GM21529 (cell line): Measurements from ENCODE around the gene PLBD1.

Experiments
- ATAC-seq: cut with Tn5 transposase; IDR thresholded peaks from one replicate; pipeline ENCODE4 v1.9.1; 2021; ENCODE audit not compliant: unreplicated experiment

The PLBD1 gene

DNA sequence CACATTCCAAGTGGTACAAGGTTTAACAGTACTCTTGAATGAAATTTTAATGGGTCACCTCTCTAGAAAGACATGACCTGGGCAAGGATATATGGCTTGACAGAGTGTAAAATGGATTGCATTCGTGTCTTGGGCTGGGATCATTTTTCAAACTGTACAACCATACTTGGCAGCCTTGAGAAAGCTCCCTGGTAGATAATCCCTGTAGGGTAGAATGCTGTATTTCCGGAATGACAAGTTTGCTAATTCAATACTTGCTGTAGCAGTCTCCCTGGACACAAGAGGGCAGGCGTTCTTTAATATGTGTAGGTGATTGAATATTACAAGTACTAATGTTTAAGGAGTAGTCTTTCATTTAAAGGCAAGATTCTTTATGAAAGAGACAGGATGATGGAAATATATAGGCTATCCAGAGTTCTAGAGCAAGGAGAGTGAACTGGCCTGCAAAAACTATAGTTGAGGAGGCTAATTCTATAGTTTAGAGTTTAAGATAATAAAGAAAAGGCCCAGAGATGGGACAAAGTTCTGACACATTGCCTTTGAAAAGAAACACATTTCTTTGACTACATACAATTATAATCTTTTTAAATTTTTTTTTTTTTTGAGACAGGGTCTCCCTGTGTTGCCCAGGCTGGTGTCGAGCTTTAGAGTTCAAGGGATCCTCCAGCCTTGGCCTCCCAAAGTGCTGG lies 53.4 kb downstream of the PLBD1 start:
- ATAC-seq: no peak

DNA sequence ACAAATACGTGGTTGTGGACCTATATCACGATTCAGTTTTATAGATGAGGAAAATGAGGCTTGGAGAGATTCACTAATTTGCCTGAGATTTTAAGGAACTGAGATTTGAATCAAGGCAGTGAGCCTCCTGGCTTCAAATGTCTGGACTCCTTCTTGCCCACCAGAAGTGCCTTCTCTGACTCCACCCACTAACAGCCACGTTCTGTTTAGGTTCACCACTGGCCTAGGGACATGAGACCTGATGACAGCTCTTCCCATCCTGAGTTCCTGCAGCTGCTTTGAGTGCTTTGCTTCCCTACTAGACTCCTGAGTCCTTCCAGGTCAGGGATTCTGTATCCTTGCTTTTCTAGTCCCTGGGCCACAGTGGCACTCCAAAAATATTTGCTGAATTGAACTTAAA lies 57.1 kb downstream of the PLBD1 start:
- no peak for ATAC-seq

DNA sequence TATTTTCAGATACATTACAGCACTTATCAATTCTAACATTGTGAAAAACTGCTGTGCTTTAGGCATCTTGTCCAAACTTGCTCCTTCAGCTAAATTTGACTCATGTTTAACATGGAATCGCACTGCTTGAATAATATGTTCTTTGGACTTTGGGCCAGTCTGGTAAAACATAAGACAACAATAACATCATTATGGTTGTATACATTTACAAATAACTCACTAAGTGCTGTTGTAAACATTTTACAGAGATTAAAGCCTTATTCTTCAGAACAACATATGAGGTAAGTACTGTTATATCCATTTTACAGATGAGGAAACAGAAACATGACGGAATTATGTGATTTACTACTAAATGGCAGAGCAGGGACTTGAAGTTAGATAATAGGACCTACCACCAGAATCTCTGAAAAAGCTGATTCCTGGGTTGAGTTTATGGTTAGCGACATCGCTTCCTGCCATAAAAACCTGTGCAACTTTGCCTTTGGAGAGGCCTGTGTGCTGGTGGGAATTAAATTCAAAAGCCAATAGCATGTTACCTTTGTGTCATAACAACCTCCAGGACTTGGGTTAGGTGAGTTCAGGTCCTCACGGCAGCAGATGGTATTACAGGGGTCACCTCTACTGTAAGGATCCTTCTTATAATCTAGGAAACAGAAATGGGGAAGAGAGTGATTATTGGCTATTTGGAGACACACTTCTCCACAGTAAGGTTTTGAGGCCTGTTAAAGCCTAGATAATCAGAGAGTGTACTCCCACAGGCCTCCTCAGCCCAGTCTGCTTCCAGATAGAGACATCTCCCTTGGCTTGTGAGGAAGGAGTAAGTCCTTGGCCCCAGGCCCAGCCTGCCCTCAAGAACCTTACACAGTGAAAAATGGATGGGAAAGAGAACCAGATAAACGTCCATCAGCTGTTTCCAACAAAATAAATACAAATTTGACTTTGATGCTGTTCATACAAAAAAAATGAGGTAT lies 61.8 kb downstream of the PLBD1 start:
- no peak for ATAC-seq

DNA sequence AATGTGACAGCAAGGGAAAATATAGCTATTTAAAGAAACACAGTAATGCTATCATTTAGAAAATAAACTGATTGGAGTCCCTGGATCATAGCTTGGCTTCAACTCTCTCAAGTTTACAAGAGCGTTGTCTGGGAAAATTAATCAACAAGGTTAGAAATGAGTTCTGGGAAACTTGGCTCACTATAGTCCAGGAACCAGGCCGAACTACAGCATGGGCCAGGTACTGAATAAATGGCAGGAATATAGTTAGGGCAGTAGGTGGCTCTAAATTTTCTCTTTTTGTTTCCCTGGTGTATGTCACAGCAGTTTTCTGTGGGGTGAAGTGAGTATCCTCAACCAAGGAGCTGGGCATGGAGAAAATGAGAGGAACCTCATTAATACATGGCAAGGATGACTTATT lies 72.4 kb downstream of the PLBD1 start:
- ATAC-seq: no peak

DNA sequence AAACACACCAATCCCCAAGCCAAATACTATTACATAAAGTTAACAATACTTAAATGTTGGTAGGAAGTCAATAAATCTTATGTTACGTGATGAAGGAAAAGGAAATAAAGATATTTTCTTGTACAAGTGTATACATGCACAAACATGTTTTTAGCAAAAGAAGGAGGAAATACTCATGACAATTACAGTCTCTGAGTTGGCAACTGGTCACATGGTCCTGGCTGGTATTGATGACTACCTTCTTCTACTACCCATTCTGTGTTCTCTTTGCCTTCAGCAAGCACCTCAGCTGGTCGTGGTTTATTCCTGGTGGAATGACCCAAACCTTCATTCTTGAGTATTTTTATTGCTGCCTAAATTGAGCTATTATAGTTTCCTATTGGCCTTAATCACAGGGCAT lies 84.8 kb downstream of the PLBD1 start:
- no peak for ATAC-seq

DNA sequence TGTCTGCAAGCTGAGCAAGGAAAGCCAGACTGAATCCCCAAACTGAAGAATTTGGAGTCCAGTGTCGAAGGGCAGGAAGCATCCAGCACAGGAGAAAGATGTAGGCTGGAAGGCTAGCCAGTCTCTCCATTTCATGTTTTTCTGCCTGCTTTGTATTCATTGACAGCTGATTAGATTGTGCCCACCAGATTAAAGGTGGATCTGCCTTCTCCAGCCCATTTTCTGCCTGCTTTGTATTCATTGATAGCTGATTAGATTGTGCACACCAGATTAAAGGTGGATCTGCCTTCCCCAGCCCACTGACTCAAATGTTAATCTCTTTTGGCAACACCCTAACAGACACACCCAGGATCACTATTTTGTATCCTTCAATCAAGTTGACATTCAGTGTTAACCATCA lies 85.3 kb downstream of the PLBD1 start:
- no peak for ATAC-seq

DNA sequence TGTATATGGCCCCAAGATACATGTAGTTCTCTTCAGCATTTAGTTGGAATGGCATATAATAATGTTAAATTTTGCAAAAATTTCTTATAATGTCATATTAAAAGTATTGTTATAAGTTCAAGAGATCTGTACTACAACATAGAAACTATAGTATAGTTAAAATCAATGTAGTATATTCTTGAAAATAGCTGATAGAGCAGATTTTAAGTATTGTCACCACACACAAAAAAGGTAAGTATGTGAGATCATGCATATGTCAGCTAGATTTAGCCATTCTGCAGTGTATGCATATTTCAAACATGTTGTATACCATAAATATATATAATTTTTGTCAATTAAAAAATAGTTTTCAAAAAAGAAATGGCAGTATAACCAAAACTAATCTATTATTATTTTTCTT lies 86.5 kb downstream of the PLBD1 start:
- ATAC-seq: no peak

DNA sequence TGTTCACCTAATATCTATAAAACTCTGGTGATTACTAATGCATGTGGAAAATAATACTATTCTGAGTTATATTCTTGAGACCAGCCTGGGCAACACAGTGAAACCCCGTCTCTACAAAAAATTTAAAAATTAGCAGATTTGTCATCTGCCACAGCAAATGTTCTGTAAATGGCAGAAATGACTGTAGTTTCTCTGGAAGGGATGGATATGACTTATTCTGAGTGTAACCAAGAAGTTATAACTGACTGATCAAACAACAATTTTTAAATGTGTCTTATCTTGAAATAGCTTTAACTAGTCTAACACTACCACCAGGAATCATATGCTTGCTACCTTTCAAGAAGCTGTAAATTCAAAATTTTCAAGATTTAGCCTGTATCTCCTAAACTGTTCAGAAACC lies 88.7 kb downstream of the PLBD1 start:
- ATAC-seq: no peak

DNA sequence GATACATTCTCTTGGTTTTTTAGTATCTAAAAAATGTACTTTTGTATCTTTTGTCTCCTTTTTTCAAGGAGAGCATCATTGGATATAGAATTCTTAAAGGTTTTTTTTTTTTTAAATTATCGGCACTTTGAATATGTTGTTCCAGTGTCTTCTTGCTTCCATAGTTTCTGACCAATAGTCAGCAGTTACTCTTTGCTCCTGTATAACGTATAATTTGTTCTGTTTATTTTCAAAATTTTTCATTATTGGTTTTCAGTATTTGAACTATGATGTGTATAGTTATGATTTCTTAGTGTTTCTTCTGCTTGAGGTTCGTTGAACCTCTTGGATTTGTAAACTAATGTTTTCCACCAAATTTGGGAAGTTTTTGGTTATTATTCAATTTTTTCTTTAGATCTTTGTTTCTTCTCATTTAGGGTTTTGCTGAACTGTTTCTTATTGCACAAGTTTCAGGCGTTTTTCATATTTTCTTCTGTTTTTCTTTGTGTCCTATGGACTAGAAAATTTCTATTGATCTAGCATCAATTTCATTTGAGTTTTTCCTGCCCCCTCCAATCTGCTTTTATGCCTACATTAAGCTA lies 93.9 kb downstream of the PLBD1 start:
- no peak for ATAC-seq

DNA sequence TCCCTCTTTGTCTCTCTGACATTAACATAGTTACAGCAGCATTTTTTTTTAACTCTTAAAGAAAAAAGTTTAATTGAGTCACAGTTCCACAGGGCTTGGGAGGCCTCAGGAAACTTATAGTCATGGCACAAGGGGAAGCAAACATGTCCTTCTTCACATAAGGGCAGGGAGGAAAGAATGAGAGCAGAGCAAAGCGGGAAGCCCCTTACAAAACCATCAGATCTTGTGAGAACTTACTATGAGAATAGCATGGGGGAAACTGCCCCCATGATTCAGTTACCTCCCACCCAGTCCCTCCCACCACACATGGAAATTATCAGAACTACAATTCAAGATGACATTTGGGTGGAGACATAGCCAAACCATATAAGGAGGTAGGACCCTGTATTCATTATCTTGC lies 96.2 kb downstream of the PLBD1 start:
- no peak for ATAC-seq

DNA sequence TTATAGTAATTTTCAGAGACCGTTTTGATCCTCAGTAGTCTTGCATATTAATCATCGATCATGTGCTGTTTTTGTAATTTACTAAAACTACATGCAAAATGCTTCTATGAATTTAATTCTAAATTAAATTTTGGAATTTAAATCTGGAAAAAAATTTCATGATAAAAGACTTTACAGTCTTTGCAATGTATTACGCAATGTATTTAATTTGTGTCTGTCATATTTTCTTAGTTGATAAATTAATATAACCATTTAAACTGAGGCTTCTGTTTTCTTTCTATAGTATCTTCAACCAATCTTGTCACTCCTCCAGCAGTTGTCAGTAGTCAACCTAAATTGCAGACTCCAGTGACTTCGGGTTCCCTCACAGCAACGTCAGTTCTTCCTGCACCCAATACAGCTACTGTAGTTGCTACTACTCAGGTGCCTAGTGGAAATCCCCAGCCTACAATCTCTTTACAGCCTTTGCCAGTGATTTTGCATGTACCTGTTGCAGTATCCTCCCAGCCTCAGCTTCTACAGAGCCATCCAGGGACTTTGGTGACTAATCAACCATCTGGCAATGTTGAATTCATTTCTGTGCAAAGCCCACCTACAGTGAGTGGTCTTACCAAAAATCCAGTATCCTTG lies 107.4 kb downstream of the PLBD1 start:
- ATAC-seq: no peak

DNA sequence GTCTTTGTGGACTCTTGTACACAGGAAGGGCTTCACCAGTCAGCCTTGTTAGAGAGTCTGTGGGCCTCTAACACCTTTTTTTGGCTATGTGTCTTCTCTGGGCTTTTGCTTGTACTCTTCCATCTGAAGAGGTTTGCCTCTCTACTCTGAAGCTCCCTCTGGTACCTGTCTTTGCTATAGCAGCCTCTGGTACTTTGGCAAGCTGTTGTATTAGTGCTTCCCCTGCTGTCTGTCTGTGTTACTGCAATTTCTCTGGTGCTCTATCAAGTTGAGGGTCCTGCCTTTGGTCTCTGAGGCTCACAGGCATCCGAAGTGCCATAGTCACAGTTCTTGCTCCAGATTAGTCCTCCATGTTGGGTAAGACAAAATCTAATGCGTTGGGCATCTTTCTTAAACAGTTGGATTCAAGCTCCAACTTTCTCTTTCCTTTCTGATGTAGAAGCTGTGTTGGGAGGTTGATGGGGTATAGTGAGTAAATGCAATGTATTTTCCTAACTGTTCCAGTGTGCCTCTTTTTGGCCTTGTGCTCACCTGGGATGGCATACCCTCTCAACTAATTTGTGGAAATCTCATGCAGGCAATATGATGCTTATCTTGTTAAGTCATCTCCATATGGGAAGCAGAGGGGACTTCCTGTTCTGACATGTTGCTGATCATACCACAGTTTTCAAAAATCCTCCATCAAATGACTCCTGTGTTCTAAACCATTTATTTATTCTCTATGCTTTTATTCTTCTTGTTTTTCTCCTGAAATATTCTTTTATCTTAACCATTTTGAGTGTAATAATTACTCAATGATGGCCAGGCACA lies 113.4 kb downstream of the PLBD1 start:
- no peak for ATAC-seq
